HG02943 (cell line): ENCODE results near the gene GREB1.

Source experiments
- ATAC-seq: cut with Tn5 transposase; IDR thresholded peaks from one replicate; pipeline ENCODE4 v1.9.1; 2021; ENCODE audit warnings: mild to moderate bottlenecking, low read depth, moderate library complexity; ENCODE audit not compliant: unreplicated experiment

GREB1 gene

DNA sequence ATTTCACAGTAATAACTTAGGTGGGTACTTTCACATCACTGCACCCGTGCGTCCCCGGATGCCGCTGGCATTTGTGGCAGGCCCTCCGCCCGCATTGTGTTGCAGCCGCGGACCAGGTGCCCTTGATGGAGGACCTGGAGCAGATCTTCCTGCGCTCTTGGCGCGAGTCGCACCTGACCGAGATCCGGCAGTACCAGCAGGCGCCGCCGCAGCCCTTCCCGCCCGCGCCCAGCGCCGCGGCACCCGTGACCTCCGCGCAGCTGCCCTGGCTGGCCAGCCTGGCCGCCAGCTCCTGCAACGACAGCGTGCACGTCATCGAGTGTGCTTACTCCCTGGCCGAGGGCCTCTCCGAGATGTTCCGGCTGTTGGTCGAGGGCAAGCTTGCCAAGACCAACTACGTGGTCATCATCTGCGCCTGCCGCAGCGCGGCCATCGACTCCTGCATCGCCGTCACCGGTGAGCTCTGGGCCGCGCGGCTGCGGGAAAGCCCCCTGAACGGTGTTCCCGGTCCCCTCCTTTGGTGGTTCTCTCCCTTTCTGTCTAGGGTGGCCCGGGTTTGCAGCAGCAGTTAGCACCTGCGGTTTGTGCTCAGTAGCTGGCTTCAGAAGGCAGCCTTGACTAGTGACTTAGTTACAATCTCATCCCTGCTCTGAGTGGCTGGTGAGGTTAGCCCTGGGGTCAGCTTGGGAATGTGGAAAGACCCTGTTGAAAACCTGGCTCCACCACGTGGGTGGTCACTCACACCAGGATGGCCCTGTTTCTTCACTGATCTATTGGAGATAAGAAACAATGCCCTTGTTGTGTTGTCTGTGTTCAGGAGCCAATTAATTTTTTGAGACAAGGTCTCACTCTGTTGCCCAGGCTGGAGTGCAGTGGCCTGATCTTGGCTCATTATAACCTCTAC is 59.1 kb downstream of the GREB1 start:
- ATAC-seq: no peak

DNA sequence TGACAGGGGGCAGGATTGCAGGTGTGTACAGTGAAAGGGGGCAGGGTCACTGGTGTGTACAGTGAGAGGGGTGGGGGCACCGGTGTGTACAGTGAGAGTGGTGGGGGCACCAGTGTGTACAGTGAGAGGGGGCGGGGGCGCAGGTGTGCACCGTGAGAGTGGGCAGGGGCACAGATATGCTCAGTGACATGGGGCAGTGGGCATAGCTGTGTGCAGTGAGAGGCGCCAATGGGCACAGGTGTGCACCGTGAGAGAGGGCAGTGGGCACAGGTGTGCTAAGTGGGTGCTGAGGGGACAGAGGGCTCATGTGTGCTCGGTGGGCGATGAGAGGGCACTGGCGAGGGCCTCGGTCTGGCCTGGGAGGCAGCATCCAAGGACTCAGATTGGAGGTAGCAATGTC is 63.0 kb downstream of the GREB1 start:
- no peak for ATAC-seq

DNA sequence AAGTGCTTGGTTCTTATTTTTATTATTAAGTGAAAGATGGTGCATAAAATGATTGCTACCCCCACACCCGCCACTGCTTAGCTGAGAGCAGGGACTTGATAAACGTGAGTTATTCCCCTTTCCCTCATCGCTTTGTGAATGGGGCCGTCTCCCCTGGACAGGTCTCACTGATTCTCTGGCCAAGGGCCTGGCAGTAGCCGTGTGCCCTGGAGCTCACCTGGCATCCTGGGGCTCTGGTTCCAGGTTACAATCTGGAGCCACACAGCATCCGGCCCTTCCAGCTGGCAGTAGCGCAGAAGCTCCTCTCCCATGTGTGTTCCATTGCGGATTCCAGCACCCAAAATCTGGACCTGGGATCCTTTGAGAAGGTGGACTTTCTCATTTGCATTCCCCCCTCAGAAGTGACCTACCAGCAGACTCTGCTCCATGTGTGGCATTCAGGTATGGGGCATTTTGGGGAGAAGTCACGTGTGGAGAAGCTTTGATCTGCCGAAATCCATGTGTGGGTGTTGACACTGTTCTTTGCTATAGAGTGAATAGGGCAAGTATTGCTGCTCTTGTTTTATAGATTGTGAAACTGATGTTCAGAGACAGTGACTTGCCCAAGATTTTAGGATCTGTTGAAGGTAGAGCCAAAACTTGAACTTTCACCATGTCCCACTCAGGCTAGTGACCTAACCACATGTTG is 63.8 kb downstream of the GREB1 start:
- ATAC-seq: no peak

DNA sequence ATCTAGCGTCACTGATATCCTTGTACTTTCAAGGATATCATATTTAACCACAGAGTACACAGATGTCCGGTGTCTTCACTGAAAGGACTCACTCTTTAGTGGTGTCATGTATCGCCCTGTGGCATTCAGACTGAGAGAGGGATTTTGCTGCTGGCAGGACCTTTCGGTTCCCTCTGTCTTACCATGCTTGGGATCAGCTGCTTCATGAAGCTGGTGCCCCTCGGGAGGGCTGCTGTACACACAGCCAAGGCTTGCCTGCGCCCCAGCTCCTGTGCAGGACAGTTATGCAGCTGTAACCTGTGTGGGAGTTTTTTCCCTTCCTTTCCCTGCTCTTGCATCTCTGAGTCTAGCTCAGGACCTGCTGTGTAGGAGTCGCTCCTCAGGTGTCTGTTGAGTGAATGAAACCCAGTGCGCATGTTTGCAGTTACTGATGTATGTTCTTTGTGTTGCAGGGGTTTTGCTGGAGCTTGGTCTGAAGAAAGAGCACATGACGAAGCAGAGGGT is 64.4 kb downstream of the GREB1 start:
- no peak for ATAC-seq

DNA sequence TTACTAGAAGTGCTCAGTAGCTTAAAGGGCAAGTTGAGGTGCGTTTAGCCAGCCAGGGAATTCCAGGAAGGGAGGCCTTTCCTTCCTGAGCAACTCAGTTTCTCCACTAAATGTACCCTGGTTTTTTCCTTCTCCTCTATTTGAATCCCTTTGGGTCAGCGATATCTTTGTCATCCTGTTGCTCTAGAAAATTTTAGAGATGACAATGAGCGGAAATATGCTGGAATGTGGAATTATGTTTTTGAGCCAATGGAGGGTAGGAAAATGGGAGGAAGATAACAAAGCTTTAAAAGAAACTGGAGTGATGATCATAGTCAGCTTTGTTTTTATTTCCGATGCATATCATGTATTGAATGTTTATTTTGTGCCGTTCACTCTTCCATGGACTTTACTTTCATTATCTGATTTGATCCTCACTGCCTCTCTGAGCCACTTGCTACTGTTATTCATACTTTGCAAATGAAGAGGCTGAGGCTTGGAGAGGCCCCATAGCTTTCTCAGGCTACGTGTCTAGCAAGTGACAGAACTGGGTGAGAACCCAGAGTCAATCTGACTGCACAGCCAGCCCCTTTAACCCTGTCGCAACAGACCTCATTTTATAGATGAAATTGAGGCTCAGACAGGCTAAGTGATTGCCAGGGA is 68.8 kb downstream of the GREB1 start:
- ATAC-seq: no peak

DNA sequence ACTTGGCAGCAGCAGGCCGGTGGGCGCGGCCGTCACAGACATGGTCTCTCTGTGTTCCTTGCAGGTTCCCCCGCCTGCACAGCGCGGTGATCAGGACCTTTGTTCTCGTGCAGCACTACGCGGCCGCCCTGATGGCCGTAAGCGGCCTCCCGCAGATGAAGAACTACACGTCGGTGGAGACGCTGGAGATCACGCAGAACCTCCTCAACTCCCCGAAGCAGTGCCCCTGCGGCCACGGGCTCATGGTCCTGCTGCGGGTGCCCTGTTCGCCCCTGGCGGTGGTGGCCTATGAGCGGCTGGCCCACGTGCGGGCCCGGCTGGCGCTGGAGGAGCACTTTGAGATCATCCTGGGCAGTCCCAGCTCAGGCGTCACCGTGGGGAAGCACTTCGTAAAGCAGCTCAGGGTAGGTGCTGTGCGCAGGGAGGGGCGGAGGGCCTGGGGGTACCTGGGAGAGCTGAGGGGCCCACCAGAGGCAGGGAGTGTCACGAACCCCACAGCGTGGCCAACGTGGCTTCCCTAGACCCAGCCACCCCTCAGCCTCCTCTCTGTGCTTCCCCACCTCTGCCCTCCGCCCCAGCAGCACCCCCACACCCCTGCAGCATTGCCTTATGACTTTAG is 76.9 kb downstream of the GREB1 start:
- no peak for ATAC-seq

DNA sequence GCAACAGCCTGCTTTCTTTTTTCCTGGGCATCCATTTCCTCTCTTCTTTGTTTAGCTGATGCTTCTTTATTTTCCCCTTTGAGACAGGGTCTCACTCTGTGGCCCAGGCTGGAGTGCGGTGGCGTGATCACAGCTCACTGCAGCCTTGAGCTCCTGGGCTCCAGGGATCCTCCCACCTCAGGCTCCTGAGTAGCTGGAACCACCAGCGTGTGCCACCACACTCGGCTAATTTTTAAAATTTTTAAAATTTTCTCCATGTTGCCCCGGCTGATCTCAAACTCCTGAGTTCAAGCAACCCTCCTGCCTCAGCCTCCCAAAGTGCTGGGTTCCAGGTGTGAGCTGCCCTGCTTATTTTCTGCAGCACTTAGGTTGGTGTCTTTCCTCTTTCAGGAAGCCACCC is 77.4 kb downstream of the GREB1 start:
- ATAC-seq: no peak

DNA sequence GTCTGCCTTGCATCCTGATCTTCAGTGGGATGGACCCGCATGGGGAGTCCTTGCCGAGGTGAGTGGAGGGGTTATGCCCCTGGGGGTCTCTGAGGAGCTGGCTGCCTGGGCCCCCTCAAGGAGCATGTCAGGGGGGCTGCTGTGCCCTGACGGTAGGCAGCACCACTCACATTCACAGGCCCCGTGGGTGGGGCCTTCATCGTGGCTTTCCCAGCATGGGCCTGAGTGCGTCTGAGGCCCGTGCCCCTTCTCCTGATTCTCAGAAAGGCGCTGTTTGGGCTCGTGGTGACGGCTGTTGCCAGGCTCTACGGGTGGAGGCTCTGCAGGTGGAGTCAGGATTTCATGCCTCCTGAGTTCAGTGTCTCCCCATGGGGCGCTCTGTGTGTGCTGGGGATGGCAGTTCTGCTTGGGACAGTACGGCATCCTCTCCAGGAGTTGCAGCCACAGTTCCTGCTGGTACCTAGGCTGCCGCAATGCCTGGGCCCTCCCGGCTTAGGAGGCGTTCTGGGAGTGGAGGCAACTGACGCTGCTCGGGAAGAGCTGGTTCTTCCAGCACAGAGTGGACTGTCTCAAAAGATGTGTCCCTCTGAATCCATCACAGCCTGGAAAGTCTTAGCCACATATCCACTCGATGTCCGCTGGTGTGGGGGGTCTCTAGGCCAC is 78.8 kb downstream of the GREB1 start:
- ATAC-seq: no peak

DNA sequence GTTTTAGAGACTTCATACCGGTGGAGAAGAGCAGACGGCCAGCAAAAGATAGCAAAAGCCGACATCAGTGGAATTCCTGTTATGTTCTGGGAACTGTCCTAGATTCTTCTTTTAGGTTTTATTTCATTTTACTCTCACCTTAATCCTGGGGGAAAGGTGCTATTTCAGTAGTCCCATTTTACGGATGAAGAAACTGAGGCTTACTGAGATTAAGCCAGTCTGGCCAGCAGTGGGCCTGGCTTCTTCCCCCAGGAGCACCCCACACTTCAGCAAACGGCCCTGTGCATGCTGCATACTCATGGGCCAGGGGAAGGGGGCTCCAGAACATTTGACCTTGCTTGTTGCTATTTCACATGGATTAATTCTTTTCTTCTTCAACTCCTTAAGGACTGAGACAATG is 79.5 kb downstream of the GREB1 start:
- no peak for ATAC-seq

DNA sequence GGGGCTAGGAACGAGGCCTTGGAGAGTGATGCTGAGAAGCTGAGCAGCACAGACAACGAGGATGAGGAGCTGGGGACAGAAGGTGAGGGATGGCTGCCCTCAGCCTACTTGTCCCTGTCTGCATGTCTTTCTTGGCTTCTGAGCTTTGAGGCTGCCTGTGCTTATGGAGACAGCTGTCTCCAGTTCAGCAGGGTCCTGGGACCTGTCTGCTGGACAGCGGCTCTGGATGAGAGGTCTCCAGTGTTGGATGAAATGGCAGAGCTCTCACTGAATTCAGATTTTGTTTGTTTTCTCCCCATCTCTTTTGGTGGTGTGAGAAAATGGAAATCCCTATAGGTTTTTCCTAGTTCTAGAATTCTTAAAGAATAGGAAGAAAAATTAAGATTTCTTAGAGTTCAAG is 81.4 kb downstream of the GREB1 start:
- ATAC-seq: no peak

DNA sequence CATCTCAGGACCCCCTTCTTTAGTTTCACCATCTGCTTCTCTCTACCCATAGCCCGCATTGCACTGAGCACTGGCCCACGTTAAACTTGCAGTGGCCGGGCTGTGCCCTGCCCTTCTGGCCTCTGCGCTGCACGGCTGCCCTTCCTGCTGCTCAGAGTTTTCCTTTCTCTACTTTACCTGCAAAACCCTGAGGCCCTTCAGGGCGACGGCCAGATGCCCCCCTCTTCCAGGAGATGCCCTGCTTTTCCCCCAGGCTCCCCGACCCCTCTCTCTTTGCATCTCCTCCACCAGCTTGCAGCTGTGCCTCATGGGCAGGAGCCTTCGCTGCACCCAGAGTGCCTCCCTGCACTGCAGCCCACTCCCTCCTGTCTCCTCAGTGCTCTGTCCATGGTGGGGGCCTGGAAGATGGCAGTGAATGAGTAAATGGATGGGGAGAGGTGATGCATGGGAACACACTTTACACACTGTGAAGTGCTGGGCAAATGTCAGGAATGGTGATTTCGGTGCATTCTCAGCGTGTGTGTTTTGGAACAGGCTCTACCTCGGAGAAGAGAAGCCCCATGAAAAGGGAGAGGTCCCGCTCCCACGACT is 82.3 kb downstream of the GREB1 start:
- ATAC-seq: no peak

DNA sequence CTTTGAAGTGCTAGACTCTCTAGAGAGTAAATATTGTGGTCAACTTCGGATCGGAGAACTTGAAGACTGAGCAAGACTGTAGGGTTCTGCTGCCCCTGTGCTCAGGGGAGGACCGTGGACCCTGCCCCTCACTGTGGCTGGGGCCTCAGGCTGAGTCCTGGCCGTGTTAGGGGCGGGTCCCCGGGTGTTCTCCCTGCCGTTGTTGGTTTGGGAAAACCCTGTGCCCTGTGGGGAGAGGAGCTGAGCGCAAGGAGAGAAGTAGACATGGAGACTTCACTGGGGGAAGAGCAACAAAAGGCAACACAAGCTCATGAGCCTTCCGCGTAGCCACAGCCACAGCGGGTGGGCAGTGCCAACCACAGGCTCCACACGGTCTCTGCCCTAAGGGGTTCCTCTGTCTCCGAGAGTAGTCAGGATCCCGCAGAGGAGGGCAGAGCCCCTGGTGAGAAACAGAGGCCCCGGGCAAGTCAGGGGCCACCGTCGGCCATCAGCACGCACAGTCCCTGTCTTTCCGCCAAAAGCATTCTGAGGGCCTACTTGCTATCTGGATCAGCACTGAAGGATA is 83.1 kb downstream of the GREB1 start:
- no peak for ATAC-seq

DNA sequence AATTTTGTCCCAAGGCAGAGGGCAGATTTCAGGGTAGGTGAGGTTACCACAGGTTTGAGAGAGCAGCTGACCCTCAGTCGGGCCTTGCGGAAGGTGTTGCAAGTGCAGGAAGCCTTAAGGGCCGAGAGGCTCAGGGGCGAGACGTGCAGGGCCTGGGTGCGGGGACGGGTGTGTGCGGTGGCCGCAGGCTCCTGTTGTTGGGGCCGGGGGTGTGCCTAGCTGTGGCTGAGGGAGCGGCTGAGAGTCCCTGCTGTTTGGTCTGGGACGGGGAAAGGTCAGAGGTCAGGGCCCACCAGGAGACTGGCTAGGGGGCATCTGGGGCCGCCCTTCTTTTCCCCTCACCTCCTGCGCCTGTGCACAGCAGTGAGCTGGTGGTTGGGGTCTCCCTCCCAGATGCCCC is 83.7 kb downstream of the GREB1 start:
- no peak for ATAC-seq

DNA sequence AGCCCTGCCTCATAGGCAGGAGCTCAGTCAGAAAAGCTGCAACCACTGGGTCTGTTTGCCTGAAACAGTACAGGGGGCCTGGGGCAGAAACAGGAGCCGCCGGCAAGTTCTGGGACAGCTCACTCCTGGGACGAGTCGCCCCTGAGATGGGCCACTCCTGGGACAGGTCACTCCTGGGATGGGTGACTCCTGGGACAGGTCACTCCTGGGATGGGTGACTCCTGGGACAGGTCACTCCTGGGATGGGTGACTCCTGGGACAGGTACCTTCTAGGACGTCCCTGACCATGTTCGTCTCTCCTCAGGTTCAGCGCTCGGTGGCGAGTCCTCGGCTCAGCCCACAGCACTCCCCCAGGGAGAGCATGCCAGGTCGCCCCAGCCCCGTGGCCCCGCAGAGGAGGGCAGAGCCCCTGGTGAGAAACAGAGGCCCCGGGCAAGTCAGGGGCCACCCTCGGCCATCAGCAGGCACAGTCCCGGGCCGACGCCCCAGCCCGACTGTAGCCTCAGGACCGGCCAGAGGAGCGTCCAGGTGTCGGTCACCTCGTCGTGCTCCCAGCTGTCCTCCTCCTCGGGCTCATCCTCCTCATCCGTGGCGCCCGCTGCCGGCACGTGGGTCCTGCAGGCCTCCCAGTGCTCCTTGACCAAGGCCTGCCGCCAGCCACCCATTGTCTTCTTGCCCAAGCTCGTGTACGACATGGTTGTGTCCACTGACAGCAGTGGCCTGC is 84.3 kb downstream of the GREB1 start:
- no peak for ATAC-seq

DNA sequence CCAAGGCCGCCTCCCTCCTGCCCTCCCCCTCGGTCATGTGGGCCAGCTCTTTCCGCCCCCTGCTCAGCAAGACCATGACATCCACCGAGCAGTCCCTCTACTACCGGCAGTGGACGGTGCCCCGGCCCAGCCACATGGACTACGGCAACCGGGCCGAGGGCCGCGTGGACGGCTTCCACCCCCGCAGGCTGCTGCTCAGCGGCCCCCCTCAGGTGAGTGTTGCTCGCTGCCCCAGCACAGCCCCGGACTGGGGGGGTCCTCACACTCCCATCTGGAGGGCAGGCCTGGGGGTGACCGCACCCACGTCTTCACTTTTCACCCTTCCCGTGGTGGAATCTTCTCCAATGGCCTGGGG is 84.8 kb downstream of the GREB1 start:
- ATAC-seq: no peak

DNA sequence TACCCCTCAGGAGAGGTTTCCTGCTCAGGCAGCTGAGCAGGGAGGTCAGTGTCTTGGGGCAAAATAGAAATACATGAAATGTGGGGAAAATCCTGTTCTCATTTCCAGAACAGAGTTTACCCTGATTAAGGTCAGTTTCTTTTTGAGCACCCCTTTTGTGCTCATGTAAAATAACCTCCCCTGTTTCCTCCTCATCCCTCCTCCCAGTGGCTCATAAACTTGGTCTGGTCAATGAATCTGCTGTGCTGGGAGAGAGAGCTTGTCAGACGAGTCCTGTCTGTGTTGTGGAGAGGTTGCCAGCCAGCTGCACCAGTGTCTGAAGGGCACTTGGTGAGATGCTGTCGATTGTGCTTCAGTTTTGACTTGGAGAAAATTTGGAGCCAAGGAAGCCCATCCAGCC is 87.6 kb downstream of the GREB1 start:
- ATAC-seq: no peak

DNA sequence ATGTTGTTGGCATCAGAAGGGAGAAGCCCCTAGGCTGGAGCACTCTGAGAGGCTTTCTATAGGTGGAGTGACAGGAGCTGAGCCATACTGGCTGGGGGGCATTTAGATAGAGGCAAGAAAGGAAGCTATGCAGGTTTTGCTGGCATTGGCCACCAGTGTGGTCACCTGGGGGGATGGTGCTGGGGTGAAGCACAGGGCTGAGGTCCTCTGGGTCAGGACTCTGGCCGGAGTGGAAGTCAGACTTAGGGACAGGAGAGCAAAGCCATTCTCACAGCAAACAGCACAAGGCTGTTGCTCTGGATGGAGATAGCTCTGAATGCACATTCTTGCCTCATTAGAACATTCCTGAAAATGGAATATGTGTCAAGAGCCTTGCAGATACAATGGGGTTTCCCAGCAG is 88.8 kb downstream of the GREB1 start:
- ATAC-seq: no peak

DNA sequence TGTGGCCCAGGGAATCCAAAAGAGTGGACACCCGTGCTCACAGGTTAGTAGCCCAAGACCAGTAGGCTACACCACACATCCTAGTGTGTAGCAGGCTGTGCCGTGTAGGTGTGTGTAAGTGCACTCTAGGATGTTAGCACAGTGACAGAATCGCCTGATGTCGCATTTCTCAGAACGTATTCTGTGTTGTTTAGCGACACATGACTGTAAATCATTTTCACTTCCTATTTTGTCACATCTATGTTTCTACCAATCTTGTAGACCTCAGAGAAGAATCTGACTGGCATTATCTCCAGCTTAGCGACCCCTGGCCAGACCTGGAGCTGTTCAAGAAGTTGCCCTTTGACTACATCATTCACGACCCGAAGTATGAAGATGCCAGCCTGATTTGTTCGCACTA is 91.0 kb downstream of the GREB1 start:
- ATAC-seq: no peak

DNA sequence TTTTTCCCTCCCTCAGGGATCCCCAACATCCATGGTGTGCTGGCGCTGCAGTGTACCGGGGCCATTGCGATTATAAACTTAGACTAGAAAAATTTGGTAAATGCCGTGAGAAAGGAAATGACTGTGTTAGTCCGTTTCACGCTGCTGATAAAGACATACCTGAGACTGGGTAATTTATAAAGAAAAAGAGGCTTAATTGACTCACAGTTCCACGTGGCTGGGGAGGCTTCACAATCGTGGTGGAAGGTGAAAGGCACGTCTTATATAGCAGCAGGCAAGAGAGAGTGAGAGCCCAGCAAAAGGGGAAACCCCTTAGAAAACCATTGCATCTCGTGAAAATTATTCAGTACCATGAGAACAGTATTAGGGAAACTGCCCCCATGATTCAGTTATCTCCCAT is 91.8 kb downstream of the GREB1 start:
- ATAC-seq: no peak
